Measurements from ENCODE around the gene TIMM9. TPM values are rescaled to one million over a fixed set of nuclear protein-coding genes. Genes with fewer than 3 reads are reported as not detected.
"Not testable (repeated sequence)": the region's sequence is repeated elsewhere in the genome, so short reads cannot be mapped to it uniquely, and the experiment has no call there.

TIMM9 gene, protein sequence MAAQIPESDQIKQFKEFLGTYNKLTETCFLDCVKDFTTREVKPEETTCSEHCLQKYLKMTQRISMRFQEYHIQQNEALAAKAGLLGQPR
- total RNA-seq (2014; rRNA removed; shearing (Covaris generic); ENCODE audit: low replicate concordance): 36.6 and 76.6 TPM in 2 replicates

DNA sequence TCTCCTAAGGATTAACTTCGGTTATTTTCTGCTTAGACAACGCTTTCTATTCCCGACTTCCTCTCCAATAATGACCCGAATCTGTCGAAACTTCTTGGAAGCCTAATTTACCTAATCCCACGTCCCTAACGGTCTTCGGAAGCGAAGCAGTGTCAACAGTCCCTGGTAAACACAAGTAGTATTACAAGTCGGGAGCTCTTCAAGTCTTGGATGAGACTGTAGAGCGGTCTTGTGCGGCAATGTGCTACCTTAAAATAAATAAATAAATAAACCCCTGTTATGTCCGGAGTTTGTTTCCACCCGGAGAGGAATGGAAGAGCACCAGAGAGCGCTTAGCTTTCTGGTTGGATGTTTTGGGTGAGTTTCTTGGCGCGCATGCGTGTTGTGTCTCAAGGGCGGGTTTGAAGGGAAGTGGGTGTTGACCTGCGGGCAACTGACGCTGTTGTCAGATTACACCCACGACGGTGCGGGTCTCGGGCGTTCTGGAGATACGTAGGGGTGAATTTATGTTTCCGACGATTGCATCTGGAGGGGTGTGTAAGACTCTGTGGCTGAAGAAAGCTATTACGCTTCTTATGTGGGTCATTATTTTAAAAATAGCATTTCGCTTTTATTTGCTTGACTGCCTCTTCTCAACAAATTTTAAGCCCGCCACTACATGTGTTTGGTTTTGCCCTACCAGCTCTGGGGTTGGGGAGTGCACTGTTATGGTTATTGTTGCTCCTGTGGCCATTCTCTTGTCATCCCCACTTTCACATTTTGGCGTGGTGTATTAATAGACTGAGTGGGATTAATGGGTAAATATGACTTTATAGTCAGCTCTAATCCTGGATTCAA is at the start of gene TIMM9, which contains the start of gene KIAA0586:
Gene TIMM9 (minus strand): TSS at position 251 of the 837 bp plus-strand sequence. CDS start 15,586 bp downstream, outside the sequence.
Gene KIAA0586 (plus strand): TSS at position 439 of the 837 bp plus-strand sequence. CDS start 546 bp downstream, outside the sequence.
- DNase-seq (ENCODE audit: low read depth): peak; percentile 89
- in situ Hi-C loops (cut with HindIII; ENCODE audit: low pct_unique_long_range_greater_than_20kb, low sequenced_read_pairs): no loop called here

DNA sequence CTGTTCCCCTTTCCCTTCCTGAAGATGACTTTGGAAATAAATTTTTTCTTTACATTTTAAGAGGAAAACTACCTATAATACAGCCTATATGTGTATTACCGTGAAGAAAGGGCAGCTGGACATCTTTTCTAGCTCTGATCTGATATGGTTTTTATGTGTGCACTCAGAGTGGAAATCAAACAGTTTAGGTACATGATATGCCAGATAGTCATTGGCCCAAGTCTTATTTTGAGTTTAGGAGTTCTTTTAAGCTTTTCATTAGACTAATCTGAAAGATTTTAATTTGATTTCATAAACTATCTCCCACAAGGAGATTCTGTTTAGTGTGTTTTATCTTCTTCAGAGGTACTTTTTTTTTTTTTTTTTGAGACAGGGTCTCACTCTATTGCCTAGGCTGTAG is 49.0 kb upstream of the TIMM9 start:
- in situ Hi-C loops (cut with HindIII; ENCODE audit: low pct_unique_long_range_greater_than_20kb, low sequenced_read_pairs): no loop called here
- no peak for DNase-seq (ENCODE audit: low read depth)

DNA sequence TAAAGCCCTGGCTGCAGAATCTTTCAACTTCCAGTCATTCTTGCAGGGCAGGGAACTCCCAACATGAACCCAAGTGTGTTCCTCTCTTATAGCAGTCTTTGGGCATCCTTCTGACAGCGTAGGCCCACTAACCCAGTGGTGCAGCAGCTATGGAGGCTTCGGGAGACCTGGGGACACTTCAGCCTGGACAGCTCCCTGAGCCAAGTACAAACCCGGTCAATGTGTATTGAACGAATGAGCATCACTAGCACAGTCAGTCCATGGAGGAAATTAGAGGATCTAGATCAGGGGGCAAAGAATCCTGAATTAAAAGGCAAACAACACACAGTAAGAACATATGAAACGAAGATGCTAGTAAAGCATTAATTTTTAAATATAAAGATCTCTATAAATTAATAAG is 42.0 kb upstream of the TIMM9 start:
- DNase-seq (ENCODE audit: low read depth): no peak
- in situ Hi-C loops (cut with HindIII; ENCODE audit: low pct_unique_long_range_greater_than_20kb, low sequenced_read_pairs): no loop called here

DNA sequence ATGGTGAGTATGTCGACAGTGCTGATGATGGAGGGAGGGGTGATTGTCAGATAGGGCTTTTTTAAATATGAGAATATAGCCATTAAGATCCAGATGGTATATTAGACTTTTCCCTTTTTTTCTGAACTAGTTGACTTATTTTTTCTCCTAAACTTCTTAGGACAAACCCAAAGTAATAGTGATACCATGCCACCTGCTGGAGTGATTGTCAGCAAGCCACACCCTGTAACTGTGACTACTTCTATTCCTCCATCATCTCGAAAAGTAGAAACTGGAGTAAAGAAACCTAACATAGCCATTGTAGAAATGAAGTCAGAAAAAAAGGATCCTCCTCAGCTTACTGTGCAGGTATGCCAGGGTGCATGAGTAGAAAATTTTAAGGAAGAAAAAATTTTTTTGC is 40.2 kb upstream of the TIMM9 start:
- in situ Hi-C loops (cut with HindIII; ENCODE audit: low pct_unique_long_range_greater_than_20kb, low sequenced_read_pairs): no loop called here
- no peak for DNase-seq (ENCODE audit: low read depth)

DNA sequence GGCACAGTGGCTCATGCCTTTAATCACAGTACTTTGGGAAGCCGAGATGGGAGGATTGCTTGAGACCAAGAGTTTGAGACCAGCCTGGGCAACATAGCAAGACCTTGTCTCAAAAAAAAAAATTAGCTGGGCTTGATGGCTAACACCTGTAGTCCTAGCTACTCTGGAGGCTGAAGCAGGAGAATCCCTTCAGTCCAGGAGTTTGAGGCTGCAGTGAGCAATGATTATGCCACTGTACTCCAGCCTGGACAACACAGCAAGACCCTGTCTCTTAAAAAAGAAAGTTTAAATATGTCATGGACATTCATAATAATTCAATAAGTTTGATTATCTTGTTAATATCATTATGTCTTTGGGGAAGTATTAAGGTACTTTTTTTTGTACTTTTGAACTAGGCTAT is 39.1 kb upstream of the TIMM9 start:
- DNase-seq (ENCODE audit: low read depth): no peak
- in situ Hi-C loops (cut with HindIII; ENCODE audit: low pct_unique_long_range_greater_than_20kb, low sequenced_read_pairs): no loop called here

DNA sequence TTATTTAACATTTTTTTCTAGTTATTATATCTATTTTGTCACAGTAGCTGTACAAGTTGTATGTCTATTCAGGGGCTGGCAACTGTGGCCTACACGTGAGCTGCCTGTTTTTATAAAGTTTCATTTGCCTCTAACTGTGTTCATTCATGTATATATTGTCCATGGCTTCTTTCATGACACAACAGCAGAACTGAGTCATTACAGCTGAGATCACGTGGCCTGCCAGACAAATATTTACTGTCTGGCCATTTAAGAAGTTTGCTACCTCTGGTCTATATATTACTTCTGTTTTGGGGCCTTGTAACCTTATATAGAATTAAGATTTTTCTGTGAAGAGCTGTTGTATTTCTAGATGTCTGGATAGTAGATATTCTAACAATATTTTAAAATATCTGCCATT is 38.1 kb upstream of the TIMM9 start:
- peak; percentile 15 for DNase-seq (ENCODE audit: low read depth)
- in situ Hi-C loops (cut with HindIII; ENCODE audit: low pct_unique_long_range_greater_than_20kb, low sequenced_read_pairs): no loop called here

DNA sequence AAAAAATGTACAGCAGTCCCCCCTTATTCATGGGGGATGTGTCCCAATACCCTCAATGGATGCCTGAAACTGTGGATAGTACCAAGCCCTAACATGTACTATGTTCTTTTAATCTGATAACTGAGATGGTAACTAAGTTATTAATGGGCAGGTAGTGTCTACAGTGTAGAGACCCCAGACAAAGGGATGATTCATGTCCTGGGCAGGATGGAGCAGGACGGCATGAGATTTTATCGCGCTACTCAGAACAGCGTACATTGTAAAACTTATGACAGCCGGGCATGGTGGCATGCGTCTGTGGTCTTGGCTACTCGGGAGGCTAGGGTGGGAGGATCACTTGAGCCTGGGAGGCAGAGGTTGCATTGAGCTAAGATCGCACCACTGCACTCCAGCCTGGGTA is 37.3 kb upstream of the TIMM9 start:
- in situ Hi-C loops (cut with HindIII; ENCODE audit: low pct_unique_long_range_greater_than_20kb, low sequenced_read_pairs): no loop called here
- DNase-seq (ENCODE audit: low read depth): no peak

DNA sequence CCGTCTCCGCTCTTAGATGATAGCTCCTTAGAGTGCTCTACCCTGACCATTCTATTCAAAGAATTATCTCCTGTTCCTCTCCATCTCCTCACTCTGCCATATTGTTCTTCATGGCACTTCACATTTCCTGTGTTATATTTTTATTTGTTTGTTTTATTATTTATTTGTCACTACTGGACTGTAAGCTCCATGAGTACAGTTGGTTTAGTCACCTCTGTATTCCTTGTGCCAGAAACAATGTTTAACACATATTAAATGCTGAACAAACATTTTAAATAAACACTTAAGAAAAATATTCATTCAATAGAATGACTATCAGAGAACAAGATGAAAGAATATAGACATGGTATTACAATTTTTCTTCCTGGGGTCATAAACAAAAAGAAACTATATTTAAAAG is 35.8 kb upstream of the TIMM9 start:
- no peak for DNase-seq (ENCODE audit: low read depth)
- in situ Hi-C loops (cut with HindIII; ENCODE audit: low pct_unique_long_range_greater_than_20kb, low sequenced_read_pairs): no loop called here

DNA sequence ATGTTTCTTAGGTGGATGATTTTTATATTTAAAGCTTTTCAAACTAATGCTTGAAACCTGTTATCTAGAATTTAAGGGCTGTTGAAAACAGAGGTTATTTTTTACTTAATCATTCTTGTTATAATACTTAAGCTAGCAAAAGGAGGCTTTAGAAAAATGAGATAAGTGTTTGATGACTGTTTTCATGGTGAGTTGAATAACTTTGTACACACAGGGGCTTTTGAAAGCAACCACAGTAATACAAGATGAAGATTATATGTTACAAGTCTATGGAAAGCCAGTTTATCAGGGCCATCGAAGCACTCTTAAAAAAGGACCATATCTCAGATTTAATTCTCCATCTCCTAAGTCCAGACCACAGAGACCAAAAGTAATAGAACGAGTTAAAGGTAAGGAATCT is 33.4 kb upstream of the TIMM9 start:
- DNase-seq (ENCODE audit: low read depth): no peak
- in situ Hi-C loops (cut with HindIII; ENCODE audit: low pct_unique_long_range_greater_than_20kb, low sequenced_read_pairs): no loop called here

DNA sequence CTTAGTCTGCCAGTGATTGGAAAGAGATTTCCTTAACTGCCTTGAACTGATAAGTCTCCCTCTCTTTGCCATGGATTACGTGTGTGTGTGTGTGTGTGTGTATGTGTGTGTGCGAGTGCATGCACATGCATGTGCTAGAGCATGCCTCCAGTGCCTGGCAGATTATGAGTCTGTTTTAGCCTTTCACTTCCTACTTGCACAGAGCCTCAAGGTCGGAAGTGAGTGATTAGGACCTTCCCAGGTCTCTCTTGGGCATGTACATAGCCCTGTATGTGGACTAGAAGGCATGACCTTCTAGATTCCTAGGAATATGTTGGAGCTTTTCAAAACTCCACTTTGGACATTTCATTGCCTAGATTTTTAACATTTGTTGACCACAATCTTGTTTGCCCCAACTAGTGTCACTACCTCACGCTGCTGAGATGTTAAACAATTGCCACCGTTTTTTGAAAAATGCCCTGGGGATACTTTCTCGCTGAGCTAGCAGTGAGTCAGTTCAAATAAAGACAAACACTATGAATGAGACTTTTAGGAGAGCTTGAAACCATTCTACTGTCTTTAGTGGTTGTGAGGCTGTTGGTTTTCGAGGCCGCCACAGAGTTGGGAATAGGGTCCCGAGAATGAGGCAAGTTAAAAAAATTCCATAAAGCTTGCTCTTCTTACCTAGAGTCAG is 28.4 kb upstream of the TIMM9 start:
- peak; percentile 38 for DNase-seq (ENCODE audit: low read depth)
- in situ Hi-C loops (cut with HindIII; ENCODE audit: low pct_unique_long_range_greater_than_20kb, low sequenced_read_pairs): no loop called here

DNA sequence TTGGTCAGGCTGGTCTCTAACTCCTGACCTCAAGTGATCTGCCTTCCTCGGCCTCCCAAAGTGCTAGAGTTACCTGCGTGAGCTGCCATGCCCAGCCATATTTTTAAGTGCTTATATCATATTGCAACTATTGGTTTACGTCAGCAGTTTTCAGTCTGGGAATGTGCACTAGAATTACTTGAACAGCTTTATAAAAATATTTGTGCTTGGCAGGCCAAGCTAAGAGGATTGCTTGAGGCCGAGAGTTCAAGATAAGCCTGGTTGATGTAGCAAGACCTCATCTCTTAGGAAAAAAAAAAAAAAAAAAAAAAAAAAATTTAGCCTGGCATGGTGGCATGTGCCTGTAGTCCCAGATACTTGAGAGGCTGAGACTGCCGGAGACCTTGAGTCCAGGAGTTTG is 17.3 kb upstream of the TIMM9 start:
- DNase-seq (ENCODE audit: low read depth): no peak
- in situ Hi-C loops (cut with HindIII; ENCODE audit: low pct_unique_long_range_greater_than_20kb, low sequenced_read_pairs): no loop called here

DNA sequence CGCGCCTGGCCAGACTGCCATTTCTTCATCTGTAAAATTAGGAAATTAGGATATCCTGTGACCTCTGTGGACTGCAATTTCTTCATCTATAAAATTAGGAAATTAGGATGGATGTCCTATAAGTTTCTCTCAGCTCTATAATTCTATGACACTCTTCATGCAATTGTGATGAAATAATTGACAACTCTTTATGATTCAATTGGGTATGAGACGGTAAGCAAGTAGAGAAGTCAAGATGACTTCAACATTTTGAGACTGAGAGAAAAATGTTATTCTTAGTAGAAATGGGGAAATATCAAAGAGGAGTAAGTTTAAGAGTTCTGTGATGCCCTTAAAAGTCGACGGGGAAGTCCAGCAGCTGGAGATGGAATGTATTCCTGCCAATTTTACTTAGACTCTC is 12.1 kb upstream of the TIMM9 start:
- DNase-seq (ENCODE audit: low read depth): no peak
- in situ Hi-C loops (cut with HindIII; ENCODE audit: low pct_unique_long_range_greater_than_20kb, low sequenced_read_pairs): no loop called here

DNA sequence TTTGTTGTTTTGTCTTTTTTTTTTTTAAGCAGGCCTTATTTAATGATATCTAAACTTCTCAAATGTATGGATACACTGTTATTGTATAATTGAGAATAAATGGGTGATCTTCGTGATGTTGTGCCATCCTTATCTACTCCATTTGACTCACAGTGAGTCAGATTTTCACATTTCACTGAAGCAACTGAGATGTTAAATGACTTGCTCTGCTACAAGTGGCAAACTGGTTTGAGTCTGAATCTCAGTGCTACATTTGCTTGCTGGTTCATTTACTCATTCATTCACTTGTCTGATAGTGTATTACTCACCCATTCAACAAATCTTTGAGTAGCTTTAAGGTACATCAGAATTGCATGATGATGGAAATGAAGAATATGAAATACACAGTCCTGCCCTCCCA is 2.8 kb upstream of the TIMM9 start:
- in situ Hi-C loops (cut with HindIII; ENCODE audit: low pct_unique_long_range_greater_than_20kb, low sequenced_read_pairs): no loop called here
- no peak for DNase-seq (ENCODE audit: low read depth)

DNA sequence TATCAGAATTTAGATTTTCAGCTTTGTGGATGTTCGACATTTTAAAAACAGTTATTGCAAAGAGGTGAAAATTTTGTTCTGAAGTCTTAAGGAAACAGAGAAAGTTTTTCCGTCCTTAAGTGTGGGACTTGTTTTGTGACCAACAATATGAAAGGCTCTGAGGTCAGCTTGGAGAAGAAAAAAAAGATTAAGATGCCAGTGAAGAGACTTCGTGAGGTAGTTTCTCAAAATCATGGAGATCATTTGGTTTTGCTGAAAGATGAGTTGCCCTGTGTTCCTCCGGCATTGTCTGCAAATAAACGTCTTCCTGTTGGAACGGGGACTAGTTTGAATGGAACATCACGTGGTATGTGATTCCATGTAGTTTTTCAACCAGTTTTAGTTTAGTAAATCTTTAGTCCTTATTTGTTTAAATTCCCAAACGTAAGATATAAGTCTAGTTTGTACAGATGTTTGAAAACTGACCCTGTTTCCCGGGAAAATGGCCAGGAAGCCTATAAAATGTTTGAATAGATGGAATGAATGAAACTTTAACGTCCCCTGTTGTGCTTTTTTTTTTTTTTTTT is 870 bp upstream of the TIMM9 start:
- in situ Hi-C loops (cut with HindIII; ENCODE audit: low pct_unique_long_range_greater_than_20kb, low sequenced_read_pairs): no loop called here
- DNase-seq (ENCODE audit: low read depth): peak; percentile 34

DNA sequence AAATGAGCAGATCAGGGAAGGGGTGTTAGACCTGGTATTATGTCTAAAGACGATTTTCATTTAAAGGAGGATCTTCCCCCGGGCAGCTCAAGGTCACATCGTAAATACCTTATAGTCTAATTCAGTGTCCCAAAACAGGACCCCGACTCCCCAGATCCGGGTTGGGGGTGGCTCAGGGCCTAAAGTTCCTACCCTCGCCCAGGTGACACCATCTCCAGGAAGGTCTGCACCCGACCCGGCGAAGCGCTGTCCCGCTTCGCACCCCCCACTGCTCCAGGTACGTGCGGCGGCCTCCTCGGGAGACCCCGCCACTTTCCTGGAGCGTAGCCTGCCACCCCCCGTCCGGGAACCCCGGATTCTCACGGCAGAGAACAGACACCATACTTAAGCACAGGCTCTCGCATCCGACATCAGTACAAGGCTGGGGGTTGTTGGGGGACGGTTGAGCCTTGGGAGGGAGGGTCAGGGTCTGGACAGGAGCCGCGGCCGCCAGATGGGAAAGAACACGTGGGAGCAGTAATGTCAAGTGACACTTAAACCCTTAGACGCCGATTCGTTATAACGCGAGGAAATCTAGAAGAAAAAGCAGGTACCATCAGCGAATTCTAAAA is 556 bp downstream of the TIMM9 start:
- DNase-seq (ENCODE audit: low read depth): peak; percentile 68
- in situ Hi-C loops (cut with HindIII; ENCODE audit: low pct_unique_long_range_greater_than_20kb, low sequenced_read_pairs): no loop called here

DNA sequence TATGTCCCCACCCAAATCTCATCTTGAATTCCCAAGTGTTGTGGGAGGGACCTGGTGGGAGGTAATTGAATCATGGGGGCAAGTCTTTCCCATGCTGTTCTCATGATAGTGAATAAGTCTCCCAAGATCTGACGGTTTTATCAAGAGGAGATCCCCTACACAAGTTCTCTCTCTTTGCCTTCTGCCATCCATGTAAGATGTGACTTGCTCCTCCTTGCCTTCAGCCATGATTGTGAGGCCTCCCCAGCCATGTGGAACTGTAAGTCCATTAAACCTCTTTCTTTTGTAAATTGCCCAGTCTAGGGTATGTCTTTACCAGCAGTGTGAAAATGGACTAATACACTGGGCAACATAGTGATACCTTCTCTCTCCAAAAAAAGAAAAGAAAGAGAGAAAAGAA is 10.4 kb downstream of the TIMM9 start:
- in situ Hi-C loops (cut with HindIII; ENCODE audit: low pct_unique_long_range_greater_than_20kb, low sequenced_read_pairs); DNase-seq (ENCODE audit: low read depth): not testable (repeated sequence)

DNA sequence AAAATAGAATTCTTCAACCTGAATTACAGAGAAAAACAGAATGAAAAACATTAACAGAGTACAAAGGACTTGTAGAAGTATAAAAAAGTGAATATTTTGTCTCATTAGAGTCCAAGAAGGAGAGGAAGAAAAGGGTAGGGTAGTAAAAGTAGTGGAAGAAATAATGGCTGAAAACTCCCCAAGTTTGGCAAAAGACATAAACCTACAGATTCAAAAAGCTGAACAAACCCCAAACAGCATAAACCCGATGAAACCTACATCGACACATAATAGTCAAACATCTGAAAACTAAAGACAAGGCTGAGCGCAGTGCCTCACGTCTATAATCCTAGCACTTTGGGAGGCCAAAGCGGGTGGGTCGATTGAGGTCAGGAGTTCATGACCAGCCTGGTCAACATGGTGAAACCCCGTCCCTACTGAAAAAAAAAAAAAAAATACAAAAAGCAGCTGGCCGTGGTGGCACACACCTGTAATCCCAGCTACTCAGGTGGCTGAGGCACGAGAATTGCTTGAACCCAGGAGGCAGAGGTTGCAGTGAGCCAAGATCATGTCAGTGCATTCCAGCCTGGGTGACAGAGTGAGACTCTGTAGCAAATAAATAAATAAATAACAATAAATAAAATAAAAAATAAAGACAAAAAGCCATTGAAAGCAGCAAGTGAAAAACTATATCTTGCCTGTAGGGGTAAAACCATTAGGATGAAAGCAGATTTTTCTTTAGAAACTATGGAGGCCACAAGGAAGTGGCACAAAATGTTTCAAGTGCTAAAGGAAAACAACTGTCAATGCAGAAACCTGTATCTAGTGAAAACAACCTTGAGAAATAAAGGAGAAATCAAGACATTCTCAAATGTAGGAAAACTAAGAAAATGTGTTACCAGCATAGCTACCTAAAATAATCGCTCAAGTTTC is 11.4 kb downstream of the TIMM9 start:
- in situ Hi-C loops (cut with HindIII; ENCODE audit: low pct_unique_long_range_greater_than_20kb, low sequenced_read_pairs): no loop called here
- DNase-seq (ENCODE audit: low read depth): no peak

DNA sequence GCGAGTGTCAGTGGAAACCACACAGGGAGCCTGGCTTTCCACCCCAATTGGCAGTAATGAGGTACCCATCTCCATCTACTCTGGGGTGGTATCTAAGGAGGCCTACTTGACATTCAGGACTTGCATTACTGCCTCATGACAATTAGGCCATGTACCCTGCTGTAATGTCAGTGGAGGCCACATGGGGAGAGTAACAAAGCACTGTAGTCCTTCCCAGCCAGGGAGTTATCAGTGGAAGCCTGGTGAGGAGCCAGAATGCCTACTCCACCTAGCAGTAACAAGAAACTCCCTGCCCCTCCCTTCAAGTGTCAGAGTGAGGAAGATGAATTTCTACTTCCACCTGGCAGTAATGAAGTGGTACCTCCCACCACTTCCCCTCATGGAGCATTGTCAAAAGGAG is 12.5 kb downstream of the TIMM9 start:
- no peak for DNase-seq (ENCODE audit: low read depth)
- in situ Hi-C loops (cut with HindIII; ENCODE audit: low pct_unique_long_range_greater_than_20kb, low sequenced_read_pairs): no loop called here
